ENCODE data around the gene TMCO6.

Gene TMCO6

DNA sequence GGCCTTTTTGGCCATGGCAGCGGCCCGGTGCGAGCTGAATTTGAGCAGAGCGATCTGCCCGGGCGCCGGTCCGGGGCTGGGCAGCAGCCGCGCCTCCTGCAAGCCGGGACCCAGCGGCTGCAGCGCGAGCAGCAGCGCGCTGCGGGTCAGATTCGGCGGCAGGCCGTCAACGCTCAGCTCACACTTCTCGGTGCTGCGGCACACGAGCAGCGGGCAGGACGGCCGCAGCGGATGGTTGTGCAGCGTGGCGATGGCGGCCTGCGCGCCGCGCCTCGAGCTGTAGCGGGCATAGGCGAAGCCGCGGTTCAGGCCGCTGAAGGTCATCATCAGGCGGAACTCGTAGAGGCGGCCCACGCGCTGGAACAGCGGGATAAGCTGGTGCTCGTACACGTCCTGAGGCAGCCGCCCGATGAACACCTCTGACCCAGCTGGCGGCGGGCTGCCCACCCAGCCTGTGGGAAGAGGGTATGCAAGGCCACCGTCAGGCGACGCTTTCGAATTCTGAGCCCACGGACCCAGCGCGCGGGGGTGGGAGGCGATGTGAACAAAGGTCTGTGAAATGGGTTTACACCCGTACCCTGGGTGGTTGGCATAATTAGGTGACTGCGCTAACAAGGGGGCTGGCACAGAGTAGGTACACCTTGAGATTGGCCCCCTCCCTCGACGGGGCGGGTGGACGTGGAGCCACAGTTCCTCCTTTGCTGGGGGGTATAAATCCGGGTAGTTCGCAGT, 33.4 kb downstream of the TMCO6 start:
- H3K79me2 ChIP-seq (ENCODE audit: insufficient read depth, low read length): peaks cover 10% of the 10 kb centered on the region; the same call in 1 of the 2 replicates
- H3K36me3 ChIP-seq (ENCODE audit: insufficient read depth, low read length): peaks cover 92% of the 10 kb centered on the region
- H3K9ac ChIP-seq (ENCODE audit: low read depth, low read length): no peak overlapping the region
- no peak overlapping the region for H3K4me3 ChIP-seq (ENCODE audit: low read depth in 1 of 2, low read length in 2 of 2)
- H3K4me1 ChIP-seq (ENCODE audit: insufficient read depth, low read length): peaks cover under 1% of the 10 kb centered on the region; the same call in 1 of the 2 replicates
- H3K4me2 ChIP-seq (ENCODE audit: insufficient read depth, low read length): no peak overlapping the region
- TF ChIP-seq, protein P1, sequence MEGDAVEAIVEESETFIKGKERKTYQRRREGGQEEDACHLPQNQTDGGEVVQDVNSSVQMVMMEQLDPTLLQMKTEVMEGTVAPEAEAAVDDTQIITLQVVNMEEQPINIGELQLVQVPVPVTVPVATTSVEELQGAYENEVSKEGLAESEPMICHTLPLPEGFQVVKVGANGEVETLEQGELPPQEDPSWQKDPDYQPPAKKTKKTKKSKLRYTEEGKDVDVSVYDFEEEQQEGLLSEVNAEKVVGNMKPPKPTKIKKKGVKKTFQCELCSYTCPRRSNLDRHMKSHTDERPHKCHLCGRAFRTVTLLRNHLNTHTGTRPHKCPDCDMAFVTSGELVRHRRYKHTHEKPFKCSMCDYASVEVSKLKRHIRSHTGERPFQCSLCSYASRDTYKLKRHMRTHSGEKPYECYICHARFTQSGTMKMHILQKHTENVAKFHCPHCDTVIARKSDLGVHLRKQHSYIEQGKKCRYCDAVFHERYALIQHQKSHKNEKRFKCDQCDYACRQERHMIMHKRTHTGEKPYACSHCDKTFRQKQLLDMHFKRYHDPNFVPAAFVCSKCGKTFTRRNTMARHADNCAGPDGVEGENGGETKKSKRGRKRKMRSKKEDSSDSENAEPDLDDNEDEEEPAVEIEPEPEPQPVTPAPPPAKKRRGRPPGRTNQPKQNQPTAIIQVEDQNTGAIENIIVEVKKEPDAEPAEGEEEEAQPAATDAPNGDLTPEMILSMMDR (IDR thresholded peaks at IDR 0.05; ENCODE audit: borderline replicate concordance, extremely low read depth, low read length, poor library complexity, severe bottlenecking): no peak
- no peak for TF ChIP-seq EZH2 (IDR thresholded peaks at IDR 0.05; ENCODE audit: borderline replicate concordance, low read depth, low read length, severe bottlenecking)
- H2AFZ ChIP-seq (ENCODE audit: low read depth, low read length): no peak overlapping the region
- no peak overlapping the region for H3K27ac ChIP-seq (ENCODE audit: low read length)
- H3K9me3 ChIP-seq (ENCODE audit: insufficient read depth, low read length, severe bottlenecking): no peaks in the 10 kb centered on the region
- ATAC-seq (ENCODE audit: insufficient read depth, low read depth): peak; percentile 5; the same call in 1 of the 3 replicates
- peaks cover 7% of the 10 kb centered on the region; the same call in 1 of the 2 replicates for H4K20me1 ChIP-seq (ENCODE audit: insufficient read depth, low read length)
- no peaks in the 10 kb centered on the region for H3K27me3 ChIP-seq (ENCODE audit: insufficient read depth, low read length, poor library complexity)
- no peak for DNase-seq

DNA sequence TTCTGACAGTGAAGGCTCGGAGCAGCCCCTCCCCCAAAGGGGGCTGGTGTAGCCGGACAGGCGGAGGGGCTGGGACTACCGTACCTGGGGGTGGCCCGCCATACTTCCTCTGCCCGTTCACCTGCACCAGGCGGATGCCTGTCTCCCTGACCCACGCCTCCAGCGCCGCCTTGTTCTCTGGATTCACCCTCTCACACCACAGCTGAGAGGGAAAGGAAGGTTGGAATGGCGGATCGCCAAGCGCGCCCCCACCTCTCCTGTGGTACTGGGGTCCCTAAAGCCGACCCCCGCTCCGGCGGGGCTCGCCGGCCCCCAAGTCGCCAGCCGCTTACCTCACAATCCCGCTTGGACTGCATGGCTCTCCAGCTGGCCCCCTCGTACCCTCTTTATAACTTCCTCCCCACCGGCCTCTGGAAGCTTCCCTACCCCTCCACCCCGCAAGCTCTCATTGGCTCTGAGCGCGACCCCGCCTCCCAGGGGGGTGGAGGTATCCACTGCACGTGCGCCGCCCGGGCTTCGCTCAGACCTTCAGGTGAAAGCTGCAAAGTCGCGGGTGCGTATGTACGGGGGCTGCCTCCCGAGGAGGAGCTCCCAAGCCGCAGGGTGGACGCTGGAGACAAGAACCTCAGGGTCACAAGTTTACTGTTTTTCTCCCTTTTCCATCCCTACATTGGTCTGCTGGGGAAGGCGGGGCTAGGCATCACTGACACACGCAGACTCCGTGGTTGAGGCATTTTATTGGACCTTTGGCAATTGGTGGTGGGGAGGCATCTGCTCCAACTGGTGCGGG, 34.1 kb downstream of the TMCO6 start, which contains the start of gene DND1:
Gene DND1 (minus strand): TSS at position 390 of the 790 bp plus-strand sequence. CDS start 34 bp downstream, at position 356.
- Histone ChIP-seq H3K27ac (ENCODE audit: low read length) (no peak within 1 kb of the TSS), H3K4me3 (ENCODE audit: low read depth in 1 of 2, low read length in 2 of 2) (no peak within 1 kb of the TSS), H4K20me1 (ENCODE audit: insufficient read depth, low read length) (peaks cover 5% of the 10 kb centered on the region; the same call in 1 of the 2 replicates), H3K9me3 (ENCODE audit: insufficient read depth, low read length, severe bottlenecking) (no peaks in the 10 kb centered on the region), H3K4me1 (ENCODE audit: insufficient read depth, low read length) (no peaks in the 10 kb centered on the region), H3K79me2 (ENCODE audit: insufficient read depth, low read length) (peaks cover 3% of the 10 kb centered on the region; the same call in 1 of the 2 replicates), H3K4me2 (ENCODE audit: insufficient read depth, low read length) (no peak within 1 kb of the TSS), H2AFZ (ENCODE audit: low read depth, low read length) (no peak within 1 kb of the TSS), H3K9ac (ENCODE audit: low read depth, low read length) (no peak within 1 kb of the TSS), H3K36me3 (ENCODE audit: insufficient read depth, low read length) (peaks cover 90% of the 10 kb centered on the region), H3K27me3 (ENCODE audit: insufficient read depth, low read length, poor library complexity) (no peaks in the 10 kb centered on the region)
- ATAC-seq (ENCODE audit: insufficient read depth, low read depth): peak; percentile 25; the same call in 1 of the 3 replicates
- no peak for TF ChIP-seq EZH2 (IDR thresholded peaks at IDR 0.05; ENCODE audit: borderline replicate concordance, low read depth, low read length, severe bottlenecking)
- TF ChIP-seq, protein P1 (IDR thresholded peaks at IDR 0.05; ENCODE audit: borderline replicate concordance, extremely low read depth, low read length, poor library complexity, severe bottlenecking): no peak
- no peak for DNase-seq

DNA sequence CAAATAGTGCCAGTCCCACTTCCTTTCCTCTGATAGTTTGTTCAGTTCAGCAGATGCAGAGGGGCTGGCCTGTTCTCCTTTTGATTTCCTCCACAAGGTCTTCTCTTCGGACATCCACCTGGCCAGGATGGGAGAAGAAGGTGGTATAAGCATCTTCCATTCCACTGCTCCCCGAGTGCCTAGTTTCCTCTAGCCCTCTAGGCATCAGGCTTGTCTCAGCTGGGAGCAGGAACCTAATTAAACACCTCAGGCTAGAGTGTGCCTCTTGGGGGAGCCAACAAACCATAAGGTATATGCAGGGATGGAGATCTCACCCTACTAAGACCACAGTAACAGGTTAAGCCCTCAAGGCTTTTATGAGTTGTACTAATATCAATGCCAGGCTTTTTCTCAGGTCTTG, 35.0 kb downstream of the TMCO6 start:
- Histone ChIP-seq H4K20me1 (ENCODE audit: insufficient read depth, low read length) (0 out of 2 replicates have a peak, but pooled peaks cover 4% of the 10 kb centered on the region), H3K4me2 (ENCODE audit: insufficient read depth, low read length) (no peak overlapping the region), H3K27ac (ENCODE audit: low read length) (no peak overlapping the region), H3K36me3 (ENCODE audit: insufficient read depth, low read length) (peaks cover 88% of the 10 kb centered on the region), H3K4me1 (ENCODE audit: insufficient read depth, low read length) (no peaks in the 10 kb centered on the region), H3K4me3 (ENCODE audit: low read depth in 1 of 2, low read length in 2 of 2) (no peak overlapping the region), H3K27me3 (ENCODE audit: insufficient read depth, low read length, poor library complexity) (no peaks in the 10 kb centered on the region), H3K9ac (ENCODE audit: low read depth, low read length) (no peak overlapping the region), H3K9me3 (ENCODE audit: insufficient read depth, low read length, severe bottlenecking) (no peaks in the 10 kb centered on the region), H3K79me2 (ENCODE audit: insufficient read depth, low read length) (no peaks in the 10 kb centered on the region), H2AFZ (ENCODE audit: low read depth, low read length) (no peak overlapping the region)
- ATAC-seq (ENCODE audit: insufficient read depth, low read depth): no peak
- DNase-seq: no peak
- TF ChIP-seq EZH2 (IDR thresholded peaks at IDR 0.05; ENCODE audit: borderline replicate concordance, low read depth, low read length, severe bottlenecking): no peak
